NCI-H226 (cell line): Measurements from ENCODE around the gene ZMAT5.

ENCODE experiments used
- DNase-seq: peaks from one replicate; pipeline ENCODE4 v3.0.0-alpha.2; 2015

Gene ZMAT5

GRCh38 chr22:29751669-29752068 is 15.1 kb downstream of the ZMAT5 start:
- no peak for DNase-seq

DNA sequence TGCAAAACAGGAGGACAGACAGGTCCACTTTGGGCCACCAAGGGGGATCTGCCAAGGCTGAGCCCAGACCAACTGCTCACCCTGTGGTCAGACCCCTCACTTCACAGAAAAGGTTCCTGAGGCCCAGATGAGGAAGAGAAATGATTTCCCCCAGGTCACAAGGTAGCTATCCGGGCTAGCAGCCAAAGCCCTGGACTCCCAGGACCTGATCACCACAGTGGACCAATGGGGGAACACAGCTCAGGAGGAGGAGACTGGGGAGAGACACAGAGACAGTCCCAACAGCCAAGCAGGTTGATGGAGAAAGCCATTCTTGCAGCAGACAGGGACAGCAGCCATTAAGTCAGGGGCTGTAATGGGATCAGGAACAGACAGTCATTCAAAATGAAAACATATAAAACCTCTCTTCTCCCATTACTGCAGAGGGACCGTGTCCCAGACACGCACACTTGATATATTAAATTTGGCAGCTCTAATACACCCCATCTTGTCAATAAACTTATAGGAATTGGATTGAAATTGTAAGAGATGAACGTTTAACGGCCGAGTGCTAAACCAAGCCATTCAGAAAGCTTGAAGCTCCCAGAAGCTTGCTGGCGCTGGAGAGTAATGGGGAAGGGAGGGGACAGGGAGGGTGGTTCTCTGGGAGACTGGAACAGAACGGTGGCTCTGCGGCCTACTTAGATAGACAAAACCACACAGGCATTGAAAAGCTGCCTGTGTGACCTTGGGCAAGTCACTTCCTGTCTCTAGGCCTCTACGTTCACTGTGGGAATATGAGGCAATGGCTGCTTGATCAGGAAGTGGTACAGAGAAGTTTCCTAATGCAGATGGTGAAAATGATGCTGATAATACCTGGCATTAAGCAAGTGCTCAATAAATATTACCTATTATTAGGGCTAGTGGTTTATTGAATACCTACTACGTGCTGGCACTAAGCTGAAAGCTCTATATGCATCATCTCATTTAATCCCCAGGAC is 16.0 kb downstream of the ZMAT5 start:
- no peak for DNase-seq

DNA sequence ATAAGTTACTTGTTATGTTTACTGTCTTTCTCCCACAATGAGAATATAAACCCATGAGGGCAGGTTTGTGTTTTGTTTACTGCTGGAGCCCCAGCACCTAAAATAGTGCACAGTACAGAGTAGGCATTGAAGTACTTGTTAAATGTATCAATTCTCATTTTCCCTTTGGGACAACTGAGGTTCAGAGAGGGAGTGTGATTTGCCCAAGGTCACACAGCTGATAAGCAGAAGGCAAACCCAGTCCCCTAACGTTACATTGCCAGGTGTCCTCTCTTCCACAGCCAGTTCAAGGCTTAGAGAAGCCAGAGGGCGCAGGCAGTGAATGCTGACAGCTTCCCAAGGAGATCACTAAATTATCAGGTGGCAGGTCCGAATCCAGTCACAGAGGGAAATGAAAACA is 16.8 kb downstream of the ZMAT5 start:
- no peak for DNase-seq

DNA sequence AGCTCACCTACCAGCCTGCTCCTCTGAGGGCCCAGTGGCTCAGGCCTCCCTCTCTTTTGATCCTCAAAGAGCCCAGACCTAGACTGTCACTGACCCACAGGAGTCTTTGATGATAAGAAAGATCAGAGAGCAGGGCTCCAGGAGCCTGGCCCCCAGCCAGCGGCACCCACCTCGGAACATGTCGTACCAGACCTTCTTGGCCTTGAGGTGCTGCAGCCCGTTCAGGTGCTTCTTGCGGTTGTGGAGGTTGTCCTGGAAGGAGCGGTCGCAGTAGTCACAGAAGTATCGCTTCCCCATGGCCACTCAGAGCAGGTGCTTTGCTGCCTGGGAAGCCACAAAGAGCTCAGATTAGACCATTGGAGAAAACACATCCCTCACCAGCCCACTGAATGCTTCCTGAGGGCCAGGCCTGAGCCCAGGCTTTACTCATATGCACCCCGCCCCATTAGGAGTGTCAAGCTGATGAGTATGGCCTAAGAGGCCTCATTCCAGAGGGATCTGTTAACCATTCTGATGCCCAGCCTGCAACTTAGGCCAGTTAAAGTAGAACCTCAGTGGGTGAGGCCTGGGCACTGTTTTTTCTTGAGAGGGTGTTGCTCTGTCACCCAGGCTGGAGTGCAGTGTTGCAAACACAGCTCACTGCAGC is 18.4 kb downstream of the ZMAT5 start:
- no peak for DNase-seq

DNA sequence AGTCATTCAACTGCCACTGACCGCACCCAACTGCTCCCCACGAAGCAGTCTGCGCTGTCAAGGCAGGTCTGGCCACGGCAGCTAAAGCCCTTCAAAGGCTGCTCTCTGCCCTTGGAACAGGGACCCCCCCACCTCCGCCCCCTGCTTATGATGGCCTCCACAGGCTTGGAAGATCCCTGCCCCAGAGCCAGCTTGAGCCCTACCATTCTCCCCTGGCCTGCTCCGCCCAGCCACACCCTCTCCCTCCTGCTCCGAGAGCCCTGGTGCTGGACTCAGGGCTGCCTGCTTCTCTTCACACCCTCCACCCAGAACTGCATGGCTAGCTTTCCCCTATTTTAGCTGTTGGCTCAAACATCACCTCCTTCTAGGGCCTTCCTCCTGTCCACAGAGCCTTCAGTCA is 19.0 kb downstream of the ZMAT5 start:
- no peak for DNase-seq

DNA sequence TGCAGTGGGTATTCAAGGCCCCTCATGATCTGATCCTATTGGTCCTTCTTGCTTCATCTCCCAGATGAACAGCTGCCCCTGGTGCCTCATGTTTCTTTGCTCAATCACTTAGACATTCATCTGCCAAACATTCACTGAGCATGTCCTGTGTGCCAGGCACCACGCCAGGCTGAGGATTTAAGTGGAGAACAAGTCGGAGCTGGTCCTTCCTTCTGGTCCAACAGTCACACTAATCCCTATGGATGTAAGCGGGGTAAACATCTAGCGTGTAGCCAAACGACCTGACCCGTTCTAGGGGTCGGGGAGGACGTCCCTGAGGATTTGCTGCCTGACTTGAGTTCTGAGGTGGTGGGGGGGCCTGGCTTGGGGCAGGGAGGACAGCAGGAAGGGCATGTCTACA is 21.9 kb downstream of the ZMAT5 start:
- no peak for DNase-seq

- DNase-seq = no peak
These were observed 24.5 kb downstream of the ZMAT5 start for GRCh38 chr22:29742326-29742725.

DNA sequence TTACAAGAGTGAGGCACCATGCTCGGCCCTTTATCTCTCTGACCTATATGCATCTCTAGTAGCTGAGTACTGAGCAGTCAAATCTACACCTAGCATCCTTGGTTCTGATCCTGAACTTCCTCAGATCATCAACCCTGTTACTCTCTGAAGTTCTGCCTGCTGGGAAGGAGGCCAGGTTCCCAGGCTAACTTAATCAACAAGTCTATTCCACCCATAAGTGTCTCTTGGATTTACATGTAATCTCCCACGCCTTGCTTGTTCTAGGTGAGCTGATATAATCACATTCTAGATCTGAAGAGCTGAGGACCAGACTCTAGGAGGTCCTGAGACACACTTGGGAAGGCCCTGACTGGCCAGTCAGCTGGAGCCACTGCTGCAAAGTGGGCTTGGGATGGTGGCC is 24.9 kb downstream of the ZMAT5 start:
- no peak for DNase-seq

- DNase-seq = no peak
These were observed 26.6 kb downstream of the ZMAT5 start for GRCh38 chr22:29740216-29740615.

DNA sequence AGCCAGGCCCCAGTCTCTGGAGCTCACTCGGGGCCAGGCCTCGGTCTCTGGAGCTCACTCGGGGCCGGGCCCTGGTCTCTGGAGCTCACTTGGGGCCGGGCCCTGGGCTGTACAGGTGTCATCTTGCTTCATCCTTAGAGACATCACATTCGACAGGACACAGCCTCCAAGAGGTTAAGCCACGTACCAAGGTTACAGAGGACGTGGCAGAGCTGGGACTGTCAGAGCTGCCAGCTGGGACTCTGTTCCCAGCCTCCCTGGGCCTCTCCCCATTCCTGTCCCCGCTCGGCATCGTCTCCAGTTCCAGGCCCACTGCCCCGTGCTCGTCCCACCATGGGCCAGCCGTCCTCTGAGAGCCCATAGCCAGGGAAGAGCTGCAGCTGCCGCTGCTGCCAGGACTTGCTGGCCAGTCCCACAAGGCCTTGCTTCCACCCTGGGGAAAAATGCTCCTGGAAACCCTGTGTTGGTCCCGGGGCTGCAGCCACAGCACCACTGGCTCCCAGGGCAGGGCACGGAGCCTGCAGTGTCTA is 27.4 kb downstream of the ZMAT5 start:
- DNase-seq = no peak

DNA sequence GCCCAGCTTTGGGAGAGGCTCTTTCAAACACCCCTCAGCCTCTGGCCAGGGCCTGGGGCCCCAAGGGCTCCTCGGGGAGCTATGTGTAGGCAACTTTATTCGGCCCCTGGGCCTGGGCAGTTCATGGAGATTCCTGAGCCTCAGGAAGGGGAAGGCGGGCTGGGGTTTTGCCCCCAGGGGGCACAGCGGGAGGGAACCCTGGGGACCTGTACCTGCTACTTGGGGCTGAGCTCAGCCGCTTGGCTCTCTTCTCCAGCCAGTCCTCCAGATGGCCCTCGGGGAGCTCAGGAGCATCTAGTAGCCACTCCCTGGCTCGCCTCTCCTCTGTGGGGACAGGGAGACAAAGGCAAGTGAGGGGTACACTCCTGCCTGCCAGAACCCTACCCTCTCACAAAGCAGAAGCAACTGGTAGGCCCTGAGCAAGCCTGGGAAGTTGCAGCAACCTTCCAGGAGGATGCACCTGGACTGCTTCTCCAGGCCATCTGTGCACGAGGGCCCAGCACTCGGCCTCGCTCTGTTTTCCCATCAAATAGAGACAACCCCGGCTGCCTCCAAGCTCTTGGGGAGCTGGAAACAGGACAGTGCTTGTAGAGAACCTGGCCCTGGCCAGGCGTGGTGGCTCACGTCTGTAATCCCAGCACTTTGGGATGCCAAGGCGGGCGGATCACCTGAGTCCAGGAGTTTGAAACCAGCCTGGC is 28.5 kb downstream of the ZMAT5 start:
- no peak for DNase-seq

- DNase-seq = no peak
These were observed 29.3 kb downstream of the ZMAT5 start for GRCh38 chr22:29737251-29738117.

DNA sequence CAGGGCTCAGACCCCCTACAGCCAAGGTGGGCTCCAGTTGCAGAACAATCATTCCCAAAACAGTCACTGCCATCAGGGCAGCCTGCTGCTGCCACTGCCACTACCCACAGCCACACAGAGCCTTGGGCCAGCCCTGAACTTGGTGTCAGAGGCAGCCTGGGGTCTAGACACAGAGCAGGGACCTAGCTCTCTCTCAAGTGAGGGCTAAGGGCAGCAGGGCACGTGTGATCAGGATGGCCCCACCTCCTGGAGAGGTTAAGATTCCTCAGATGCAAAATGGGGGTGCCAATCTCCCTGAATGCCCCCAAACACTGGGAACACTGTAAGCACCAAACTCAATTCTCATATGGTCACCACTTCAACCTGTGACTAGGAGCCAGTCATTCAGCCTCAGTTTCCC is 31.4 kb downstream of the ZMAT5 start:
- no peak for DNase-seq

- DNase-seq = no peak
These were observed 32.0 kb downstream of the ZMAT5 start for GRCh38 chr22:29734838-29735237.

- no peak for DNase-seq
These were observed 32.4 kb downstream of the ZMAT5 start for GRCh38 chr22:29734406-29734805.

- peak; percentile 33 for DNase-seq
These were observed 33.2 kb downstream of the ZMAT5 start for GRCh38 chr22:29733362-29734201.

DNA sequence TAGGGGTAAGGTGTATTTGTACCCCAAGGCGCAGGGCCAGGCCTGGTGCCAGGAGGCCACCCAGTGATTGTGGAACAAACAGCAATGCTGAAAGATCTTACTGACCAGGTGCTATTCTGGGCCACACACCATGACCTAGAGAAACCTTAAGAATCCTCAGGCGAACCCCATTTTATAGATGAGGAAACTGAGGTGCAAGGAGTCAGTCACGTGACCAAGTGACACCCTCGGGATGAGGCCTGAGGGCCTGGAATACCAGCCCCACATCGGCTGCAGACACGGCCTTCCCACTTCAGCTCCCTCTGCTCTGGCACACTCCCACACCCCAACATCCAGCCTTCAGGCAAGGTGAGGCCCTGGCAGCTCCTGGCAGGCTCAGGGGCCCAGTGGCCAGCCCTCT is 33.9 kb downstream of the ZMAT5 start:
- no peak for DNase-seq

DNA sequence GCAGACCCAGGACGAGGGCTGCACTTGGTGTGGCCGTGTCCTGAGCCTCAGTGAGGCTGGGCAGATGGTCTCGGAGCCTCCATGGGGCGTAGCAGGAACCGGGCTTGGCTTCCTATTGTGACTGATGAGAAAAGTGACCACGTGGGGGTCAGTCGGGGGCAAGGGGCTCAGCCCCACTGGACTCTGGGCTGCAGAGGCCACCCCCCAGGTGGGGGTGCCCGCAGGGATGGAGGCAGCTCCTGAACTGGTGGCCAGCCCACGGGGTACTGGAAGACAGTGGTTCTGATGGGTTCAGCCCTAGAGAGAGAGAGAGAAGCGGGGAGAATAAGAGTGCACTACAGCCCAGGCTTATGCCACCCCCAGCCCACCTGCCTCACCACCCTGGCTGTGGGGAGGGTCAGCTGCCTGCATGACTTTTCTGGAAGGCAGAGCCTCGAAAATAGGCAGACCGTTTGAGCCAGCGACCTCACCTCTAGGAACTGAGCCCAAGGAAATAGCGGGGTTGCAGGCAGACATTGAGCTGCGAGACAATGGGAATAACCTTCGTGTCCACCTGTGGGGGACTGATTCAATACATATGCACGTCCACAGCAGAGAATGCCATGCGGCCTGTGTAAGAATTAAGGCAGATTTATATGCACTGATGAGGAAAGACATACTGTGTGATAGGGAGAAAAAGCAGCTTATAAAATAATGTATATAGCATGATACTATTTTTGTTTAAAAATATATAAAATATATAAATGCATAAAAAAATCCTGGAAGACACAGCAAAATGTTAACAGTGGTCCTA is 35.6 kb downstream of the ZMAT5 start:
- DNase-seq = no peak

GRCh38 chr22:29729161-29729560 is 37.6 kb downstream of the ZMAT5 start:
- no peak for DNase-seq

GRCh38 chr22:29727131-29727523 is 39.7 kb downstream of the ZMAT5 start:
- no peak for DNase-seq
